ENCODE measurements around the gene XRCC2.
"Not testable (repeated sequence)": the region's sequence is repeated elsewhere in the genome, so short reads cannot be mapped to it uniquely, and the experiment has no call there.

XRCC2 gene

DNA sequence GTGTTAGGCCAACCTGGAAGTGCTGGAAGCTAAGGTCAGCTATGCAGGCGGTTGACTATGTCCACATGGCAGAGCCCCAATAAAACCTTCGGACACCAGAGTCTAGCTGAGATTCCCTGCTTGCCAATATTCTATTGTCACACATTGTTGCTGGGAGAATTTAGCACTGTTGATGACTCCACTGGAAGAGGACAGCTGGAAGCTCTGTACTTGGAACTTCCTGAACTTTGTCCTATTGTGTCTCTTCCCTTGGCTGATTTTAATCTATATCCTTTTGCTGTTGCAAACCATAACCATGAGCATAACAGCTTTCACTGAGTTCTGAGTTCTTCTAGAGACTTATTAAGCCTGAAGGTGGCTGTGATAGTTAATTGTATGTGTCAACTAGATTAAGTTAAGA lies 12.0 kb downstream of the XRCC2 start:
- no peak for DNase-seq

DNA sequence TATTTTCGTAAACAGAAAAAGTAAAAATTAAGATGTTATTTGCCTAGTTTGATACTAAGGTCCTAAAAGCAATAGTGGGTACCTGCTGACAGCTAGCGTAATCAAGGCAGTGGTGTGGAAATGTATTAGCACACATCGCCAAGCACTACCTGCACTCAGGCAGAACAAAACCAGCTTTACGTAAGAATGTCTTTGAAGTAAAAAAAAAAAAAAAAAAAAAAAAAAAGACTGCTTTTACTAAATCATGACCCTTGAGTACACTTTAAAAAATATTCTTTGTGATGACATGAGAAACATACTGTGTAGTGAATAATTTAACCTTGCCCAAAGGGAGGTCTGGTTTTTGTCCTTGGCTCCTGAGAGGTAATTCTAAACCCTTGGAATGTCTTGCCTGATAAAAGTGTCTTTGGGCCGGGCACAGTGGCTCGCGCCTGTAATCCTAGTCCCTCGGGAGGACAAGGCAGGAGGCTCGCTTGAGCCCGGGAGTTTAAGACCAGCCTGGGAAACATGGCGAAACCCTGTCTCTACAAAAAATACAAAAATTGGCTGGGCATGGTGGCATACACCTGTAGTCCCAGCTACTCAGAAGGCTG lies 12.7 kb downstream of the XRCC2 start:
- no peak for DNase-seq

DNA sequence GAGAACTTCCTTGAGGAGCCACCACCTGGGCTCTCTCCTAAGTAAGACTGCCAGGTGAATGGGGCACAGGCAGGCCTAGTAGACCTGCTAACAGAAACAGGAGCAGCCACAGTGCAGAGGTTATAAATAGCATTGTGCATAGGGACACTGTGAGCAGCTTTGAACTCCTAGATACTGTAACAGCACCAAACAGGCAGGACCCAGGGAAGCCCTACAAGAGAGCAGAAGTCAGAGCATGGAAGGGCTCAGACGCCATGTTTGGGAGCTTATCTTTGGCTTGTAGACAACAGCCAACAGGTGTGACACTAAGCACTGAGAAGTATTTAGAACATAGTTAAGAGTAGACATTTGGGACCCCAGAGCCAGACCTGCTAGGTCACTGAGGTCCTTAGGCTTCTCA lies 14.5 kb downstream of the XRCC2 start:
- DNase-seq = no peak

DNA sequence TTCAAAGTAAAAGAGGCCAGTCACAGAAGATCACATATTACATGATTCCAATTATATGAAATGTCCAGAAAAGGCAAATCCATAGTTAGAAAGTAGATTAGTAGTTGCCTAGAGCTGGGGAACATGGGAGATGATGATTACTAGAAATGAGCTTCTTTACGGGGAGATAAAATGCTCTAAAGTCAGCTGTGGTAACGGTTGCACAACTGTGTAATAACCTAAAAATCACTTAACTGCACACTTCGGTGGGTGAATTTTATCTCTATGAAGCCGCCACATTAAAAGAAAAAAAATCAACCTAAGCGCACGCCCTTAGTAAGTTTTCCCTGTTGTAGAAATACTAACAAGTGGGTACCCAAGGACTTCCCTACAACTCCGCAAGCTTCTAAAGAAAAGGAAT lies 15.9 kb downstream of the XRCC2 start:
- no peak for DNase-seq

DNA sequence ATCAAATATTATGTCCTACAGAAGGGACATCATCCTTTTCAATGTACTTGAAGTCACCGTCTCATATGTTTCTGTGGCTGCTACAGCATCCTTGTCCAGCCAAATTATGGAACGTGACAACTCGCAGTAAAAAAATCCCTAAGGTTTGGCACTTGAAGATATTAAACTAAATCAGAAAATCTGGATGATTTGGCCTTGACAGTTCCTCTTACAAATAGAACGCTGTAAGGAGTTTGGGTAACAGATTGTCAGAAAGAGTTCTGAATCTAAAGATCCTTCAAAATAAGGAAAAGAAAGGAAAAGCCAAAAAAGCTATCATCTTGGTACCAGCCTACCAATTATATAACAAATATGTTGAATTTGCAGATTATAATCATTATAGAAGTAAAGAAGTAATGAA lies 21.0 kb downstream of the XRCC2 start:
- no peak for DNase-seq

DNA sequence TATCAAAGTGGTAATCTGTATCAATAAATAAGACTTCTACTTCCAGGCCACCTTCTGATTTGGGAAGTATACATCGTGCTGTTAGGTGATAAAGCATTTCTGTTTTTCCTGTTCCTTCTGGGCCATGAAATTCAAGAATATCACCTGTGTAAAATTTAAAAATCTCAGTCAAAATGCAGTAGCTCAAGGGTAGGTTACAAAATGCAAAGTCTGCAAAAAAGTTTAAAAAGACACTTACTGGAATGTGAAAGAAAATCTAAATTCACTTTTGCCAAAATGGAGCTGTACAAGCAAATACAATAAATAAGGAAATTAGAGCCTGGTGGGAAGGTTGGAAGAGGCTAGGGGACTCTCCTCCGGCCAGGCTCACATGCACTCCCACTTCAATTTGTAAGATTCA lies 26.7 kb downstream of the XRCC2 start:
- DNase-seq = no peak

DNA sequence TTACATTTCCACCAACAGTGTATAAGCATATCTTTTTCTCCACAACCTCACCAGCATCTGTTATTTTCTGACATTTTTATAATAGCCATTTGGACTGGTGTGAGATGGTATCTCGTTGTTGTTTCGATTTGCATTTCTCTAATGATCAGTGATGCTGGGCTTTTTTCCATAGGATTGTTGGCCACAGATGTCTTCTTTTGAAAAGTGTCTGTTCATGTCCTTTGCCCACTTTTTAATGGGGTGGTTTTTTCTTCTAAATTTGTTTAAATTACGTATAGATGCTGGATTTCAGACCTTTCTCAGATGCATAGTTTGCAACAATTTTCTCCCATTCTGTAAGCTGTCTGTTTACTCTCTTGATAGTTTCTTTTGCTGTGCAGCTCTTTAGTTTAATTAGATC lies 28.9 kb downstream of the XRCC2 start:
- no peak for DNase-seq

DNA sequence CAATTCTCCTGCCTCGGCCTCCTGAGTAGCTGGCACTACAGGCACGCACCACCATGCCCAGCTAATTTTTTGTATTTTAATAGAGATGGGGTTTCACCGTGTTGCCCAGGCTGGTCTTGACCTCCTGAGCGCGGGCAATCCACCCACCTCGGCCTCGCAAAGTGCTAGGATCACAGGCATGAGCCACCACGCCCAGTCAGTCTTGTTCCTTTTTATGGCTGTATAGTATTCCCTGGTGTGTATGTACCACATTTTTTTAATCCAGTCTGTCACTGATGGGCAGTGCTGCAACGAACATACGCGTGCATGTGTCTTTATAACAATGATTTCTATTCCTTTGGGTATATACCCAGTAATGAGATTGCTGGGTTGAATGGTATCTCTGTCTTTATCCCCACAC lies 29.4 kb downstream of the XRCC2 start:
- DNase-seq = not testable (repeated sequence)

DNA sequence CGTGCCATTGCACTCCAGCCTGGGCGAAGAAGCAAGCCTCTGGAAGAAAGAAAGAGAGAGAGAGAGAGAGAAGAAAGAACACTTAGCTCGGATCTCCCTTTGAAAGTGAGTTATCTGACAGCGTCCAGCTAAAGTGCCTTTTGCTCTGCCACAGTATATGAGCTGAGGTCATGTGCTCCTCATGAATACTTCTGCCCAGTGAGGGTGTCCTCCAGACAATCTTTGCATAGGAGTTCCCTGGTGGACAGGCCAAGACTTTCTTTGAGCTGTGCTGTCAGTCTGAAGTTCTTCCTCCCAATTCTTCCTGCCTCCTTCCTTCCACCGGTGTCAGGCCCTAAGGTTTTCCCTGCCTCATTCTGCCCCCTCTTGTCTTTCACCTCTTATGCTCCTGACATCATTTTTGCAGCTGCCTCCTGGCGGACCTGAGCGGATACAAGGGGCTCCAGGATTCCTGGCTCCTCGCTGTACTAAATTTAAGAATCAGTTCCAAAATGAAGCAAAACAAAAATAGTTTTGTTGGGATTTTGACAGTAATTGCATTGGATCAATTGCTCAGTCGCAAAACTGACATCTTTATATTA lies 31.9 kb downstream of the XRCC2 start:
- no peak for DNase-seq

DNA sequence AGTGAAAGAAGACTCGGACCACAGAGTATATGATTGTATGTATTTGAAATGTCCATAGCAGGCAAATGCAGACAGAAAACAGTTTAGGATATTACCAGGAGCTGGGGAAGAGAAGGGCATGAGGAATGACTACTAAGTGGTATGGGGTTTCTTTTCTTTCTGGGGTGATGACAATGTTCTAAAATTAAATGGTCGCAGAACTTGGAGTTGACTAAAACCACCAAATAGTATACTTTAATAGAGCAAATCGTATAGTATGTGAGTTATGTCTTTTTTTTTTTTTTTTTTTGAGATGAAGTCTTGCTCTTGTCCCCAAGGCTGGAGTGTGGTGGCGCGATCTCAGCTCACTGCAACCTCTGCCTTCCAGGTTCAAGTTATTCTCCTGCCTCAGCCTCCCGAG lies 34.6 kb downstream of the XRCC2 start:
- DNase-seq = no peak

DNA sequence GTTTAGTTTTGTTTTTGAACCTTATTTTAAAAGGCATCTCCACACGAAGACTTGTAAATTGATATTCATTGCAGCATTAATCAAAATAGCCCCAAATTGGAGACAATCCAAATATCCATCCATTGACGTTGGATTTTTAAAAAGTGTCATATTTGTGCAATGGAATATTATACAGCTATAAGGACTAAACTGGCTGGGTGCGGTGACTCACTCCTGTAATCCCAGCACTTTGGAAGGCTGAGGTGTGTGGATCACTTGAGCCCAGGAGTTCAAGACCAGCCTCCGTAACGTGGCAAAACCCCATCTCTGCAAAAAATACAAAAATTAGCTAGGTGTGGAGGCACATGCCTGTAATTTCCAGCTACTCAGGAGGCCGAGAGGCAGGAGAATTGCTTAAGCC lies 35.1 kb downstream of the XRCC2 start:
- DNase-seq = no peak

DNA sequence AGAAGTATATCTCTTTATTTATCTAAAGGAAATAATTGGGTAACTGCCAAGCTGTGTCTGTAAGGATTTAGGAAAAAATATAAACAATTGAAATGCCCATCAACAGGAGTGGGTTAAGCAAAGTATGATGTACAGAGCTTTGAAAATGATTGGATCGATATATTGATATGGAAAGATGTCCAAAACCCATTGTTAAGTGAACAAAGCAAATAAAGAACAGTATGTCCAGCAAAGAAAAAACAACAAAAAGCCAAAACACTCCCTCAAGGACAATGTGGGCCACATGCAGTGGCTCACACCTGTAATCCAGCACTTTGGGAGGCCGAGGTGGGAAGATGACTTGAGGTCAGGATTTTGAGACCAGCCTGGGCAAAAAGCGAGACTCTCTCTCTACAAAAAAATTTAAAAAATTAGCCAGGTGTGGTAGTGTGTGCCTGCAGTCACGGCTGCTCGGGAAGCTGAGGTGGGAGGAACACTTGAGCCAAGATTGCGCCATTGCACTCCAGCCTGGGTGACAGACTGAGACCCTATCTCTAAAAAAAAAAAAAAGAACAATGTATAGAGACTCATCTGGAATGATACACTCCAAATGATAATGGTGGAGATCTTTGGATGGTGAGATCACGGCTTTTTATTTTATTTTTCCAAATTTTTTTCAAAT lies 37.9 kb downstream of the XRCC2 start:
- DNase-seq = no peak

DNA sequence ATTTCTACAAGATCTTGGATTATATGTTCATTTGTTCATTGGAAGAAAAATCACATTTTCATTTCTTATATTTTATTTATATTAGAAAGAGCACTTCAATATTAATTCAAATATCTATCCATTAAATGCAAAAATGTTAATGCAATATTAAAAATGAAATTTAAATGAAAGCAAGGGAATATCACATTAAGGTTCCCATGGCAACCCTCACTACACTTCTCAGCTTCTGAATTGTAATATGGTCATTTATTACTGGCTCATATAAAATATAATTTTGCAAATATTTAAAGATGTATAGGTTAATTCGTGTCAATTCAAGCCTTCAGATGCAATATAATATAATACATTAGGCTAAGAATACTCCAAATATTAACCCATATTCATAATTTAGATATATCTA lies 38.8 kb downstream of the XRCC2 start:
- DNase-seq = no peak

DNA sequence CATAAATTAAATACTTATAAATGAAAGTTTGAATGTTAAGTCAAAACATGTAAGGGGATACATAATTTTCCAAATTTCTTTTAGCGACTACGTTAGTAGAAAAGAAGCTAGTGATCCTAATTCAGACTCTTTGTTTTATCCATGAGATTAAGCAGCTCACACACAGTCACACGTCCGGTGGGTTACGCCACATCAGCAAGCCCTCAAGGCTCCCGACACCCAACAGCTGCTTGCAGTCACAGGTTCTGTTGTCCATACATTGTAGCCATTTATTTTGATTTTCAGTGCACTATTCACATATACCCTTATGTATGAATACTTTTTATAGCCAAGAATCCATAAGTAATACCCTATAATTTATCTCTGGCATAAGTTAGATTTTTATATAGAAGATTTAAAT lies 39.5 kb downstream of the XRCC2 start:
- DNase-seq = no peak

DNA sequence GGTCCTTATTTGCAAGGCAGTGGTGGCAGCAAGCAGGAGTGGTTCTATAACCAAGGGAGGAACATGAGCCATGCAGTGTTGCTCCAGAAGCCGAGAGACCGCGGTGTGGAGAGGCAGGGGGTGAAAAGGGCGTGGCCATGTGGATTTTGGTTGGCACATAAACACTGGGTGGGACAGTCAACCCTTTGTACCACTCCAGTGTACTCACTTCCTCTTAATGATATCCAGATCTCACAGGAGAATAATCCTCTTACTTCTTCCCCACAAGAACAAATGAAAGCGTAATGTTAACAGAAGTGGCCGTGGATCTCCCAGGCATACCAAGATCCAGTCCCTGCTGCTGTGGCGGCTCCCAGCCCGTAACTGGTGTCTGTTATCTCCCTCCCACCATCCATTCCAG lies 42.4 kb downstream of the XRCC2 start:
- DNase-seq = no peak

DNA sequence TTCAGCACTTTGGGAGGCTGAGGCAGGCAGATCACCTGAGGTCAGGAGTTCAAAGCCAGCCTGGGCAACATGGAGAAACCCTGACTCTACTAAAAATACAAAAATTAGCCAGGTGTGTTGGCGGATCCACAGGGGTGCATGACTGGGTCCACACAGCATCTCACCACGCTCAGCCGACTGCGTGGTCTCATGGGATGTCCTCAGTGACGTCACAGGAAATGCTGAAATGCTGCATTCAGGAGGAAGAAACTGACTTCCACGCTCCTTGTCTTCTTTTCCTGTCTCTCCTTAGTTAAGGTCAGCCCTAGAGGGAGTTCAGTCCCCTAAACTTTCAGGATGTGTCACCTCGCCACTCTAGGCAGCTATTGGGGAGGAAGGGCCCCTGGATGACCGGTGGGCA lies 42.9 kb downstream of the XRCC2 start:
- no peak for DNase-seq

DNA sequence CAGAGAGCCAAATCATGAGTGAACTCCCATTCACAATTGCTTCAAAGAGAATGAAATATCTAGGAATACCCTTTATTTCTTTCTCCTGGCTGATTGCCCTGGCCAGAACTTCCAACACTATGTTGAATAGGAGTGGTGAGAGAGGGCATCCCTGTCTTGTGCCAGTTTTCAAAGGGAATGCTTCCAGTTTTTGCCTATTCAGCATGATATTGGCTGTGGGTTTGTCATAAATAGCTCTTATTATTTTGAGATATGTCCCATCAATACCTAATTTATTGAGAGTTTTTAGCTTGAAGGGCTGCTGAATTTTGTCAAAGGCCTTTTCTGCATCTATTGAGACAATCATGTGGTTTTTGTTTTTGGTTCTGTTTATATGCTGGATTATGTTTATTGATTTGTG lies 47.2 kb downstream of the XRCC2 start:
- not testable (repeated sequence) for DNase-seq

DNA sequence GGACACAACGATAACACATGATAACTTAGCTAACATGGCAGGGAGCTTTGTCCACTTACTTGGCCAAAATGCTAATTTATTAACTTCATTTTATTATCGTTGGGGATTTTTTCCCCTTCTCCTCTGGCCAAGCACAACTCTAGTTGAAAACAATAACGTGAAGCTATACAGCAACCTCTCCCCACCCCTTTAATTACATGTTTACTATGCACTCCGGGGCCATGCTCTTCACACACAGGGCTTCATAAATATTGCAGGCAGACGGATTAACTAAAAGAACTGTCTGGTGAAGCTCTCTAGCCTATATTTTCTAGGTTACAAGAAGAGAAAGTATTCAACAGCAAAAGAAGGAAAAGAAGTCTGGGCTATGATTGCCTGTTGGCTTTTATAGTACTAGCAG lies 51.7 kb downstream of the XRCC2 start:
- no peak for DNase-seq

DNA sequence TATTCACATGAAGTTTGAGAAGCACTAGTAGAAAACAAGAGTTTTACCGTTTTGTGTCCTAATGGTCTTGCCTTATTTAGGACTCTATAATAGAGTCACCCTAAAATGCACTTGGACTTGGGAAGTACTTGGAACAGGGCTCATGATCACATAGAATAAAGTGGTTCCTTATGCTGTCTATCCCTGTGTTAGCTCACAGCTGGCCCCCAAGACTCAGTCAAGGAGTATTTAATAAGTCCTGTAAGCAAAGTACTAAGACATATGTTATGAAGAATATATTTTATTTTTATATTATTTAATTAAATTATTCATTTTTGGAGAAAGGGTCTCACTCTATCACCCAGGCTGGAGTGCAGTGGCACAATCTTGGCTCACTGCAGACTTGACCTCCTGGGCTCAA lies 54.5 kb downstream of the XRCC2 start:
- DNase-seq = no peak

DNA sequence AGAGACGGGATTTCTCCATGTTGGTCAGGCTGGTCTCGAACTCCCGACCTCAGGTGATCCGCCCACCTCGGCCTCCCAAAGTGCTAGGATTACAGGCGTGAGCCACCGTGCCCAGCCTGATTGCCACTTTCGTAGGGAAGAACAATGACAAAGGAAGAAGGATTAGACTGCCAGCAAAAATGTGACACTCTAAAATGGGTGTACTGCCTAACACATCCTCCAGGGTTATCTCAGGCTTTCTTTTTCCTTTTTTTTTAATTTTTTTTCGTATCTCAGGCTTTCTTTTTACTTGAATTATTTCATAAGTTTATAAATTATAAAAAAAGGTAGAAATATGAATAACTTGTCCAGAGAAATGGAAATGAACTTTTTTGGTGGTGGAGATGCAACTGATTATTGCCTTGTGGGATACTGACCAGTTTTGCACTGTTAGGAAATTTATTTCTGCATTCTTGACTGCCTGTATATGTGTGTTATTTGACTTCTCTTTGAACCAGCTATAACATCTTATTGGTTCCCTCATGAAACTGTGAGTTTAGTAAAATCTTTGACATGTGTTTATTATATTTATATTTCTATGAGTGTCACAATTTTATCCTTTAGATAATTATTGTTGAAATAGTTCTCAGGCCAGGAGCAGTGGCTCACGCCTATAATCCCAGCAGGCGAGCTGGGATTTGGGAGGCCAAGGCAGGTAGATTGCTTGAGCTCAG lies 56.8 kb downstream of the XRCC2 start:
- no peak for DNase-seq

DNA sequence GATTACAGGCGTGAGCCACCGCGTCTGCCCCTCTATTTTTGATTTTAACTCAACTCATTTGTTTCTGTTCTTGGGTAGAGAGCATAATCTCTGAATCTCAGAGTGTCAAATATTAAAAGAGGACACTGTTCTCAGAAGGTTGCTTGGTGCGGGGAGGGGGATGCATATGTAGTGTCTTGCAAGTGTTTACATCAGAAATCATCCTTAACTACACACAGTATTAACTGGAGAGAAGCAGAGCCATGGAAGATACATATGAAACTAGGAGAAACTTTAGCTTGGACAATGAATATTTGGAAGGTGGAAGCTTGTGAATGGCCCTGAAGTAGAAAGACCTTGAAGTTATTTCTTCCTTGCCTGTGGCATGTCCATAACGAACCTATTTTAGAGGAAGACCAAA lies 57.5 kb downstream of the XRCC2 start:
- DNase-seq = no peak

DNA sequence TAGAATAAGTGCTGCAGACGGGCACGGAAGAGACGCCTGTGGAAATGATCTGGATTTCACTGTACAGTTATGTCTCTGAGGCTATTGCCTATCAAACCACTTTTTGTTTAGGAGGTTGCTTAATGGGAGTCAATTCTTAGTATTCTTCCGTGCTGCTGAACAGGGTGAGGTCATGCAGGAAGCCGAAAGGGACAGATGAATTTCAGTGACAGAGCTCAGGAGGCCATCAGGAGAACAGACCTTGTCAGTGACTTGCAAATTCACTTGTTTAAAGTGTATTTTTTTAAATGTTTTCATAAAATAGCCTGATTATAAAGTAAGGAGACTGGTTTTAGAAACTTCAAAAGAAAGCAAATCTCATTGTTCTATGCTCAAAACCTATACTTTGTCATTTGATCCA lies 58.9 kb downstream of the XRCC2 start:
- no peak for DNase-seq

DNA sequence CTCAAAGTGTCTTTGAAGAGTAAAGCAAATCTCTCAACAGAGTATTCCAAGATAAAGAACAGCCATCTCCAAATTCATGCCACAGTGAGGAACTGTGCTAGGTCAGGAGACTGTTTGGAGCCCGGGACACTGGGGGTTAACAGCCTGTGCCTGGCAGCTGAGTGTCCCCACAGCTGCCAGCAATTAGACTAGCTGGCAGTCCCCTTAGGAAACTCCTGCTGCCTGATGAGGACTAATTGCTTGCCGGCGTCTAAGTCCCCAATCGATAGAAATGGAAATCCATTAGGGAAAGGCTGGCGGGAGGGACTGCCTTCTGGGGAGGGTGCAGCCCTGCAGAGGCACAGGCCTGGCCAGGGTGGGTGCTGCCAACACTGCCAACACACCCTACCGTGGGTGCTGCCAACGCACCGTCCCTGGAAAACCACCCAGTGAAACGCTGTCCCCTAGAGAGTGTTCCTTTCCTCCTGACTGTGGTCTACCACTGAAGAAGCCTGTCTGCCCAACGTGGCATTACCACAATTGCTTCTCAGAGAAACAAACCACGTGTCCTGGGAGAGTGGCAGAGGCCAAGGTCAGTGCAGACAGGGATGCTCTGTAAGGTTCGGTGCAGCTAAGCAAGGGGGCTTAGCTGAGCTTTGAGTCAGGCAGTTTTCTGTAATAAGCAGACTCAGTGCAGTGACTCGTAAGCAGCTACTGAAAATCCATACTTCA lies 60.8 kb downstream of the XRCC2 start:
- DNase-seq = no peak

DNA sequence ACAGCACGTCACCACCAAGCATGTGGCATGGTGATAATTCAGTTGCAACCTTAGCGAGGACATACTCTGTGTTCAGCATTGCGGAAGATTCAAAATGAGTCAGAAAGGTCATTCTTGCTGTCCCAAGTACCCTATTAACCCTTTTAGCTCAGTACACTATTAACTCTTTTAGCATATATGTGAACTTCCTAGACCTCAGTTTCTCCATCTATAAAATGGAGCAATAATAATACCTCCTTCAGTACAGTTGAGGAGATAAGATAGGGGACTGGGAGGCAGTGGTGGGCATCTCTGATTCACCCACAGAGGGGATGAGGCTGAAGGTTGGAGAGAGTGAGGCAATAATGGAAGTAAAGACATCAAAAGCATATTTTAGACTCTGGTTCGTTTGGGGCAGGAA lies 67.3 kb downstream of the XRCC2 start:
- no peak for DNase-seq
